Smooth muscle cell (in vitro differentiated cells): ENCODE results near the gene AKT1. TPM values are rescaled to one million over a fixed set of nuclear protein-coding genes. Genes with fewer than 3 reads are reported as not detected.

ENCODE experiments used
- DNase-seq: peaks from one replicate; lab custom pipeline; 2025; ENCODE audit not compliant: unreplicated experiment; lab: John Stamatoyannopoulos, UW
- H2AFZ ChIP-seq: fragments of 200-600 bp; sonication (generic); 2 replicates; pipeline ENCODE4 v1.6.0; 2016; ENCODE audit warnings: antibody characterized with exemption, low read depth, mild to moderate bottlenecking
- H3F3A ChIP-seq: fragments of 200-600 bp; sonication (generic); 2 replicates; pipeline ENCODE4 v1.6.0; 2017; ENCODE audit warnings: antibody characterized with exemption, low read depth
- H3K27ac ChIP-seq: fragments of 200-600 bp; sonication (generic); 2 replicates; pipeline ENCODE4 v1.5.1; 2016; ENCODE audit warnings: low read depth, mild to moderate bottlenecking
- H3K27me3 ChIP-seq: fragments of 200-600 bp; sonication (generic); 2 replicates; pipeline ENCODE4 v1.6.1; 2016; ENCODE audit warnings: low read depth, mild to moderate bottlenecking
- H3K36me3 ChIP-seq: fragments of 200-600 bp; sonication (generic); 2 replicates; pipeline ENCODE4 v1.5.1; 2016; ENCODE audit warnings: low read depth
- H3K4me1 ChIP-seq: fragments of 200-600 bp; sonication (generic); 2 replicates; pipeline ENCODE4 v1.5.1; 2016; ENCODE audit warnings: low read depth
- H3K4me2 ChIP-seq: fragments of 200-600 bp; sonication (generic); 2 replicates; pipeline ENCODE4 v1.6.0; 2016; ENCODE audit warnings: mild to moderate bottlenecking
- H3K4me3 ChIP-seq: fragments of 200-600 bp; sonication (generic); 2 replicates; pipeline ENCODE4 v1.5.1; 2016; ENCODE audit warnings: mild to moderate bottlenecking
- H3K79me2 ChIP-seq: fragments of 200-600 bp; sonication (generic); 2 replicates; pipeline ENCODE4 v1.6.0; 2016; ENCODE audit warnings: low read depth, mild to moderate bottlenecking
- H3K9ac ChIP-seq: fragments of 200-600 bp; sonication (generic); 2 replicates; pipeline ENCODE4 v1.6.0; 2016; ENCODE audit warnings: low read depth
- H3K9me3 ChIP-seq: fragments of 200-600 bp; sonication (generic); replicated peaks from 2 replicates; pipeline ENCODE4 v1.5.1; 2016; ENCODE audit warnings: low read depth
- H4K20me1 ChIP-seq: fragments of 200-600 bp; sonication (generic); 2 replicates; pipeline ENCODE4 v1.6.0; 2016; ENCODE audit warnings: low read depth
- CTCF ChIP-seq: fragments of 200-600 bp; sonication (generic); IDR thresholded peaks from 2 replicates; pipeline ENCODE4 v1.5.1; 2017; ENCODE audit warnings: borderline replicate concordance, mild to moderate bottlenecking, antibody characterized with exemption; ENCODE audit not compliant: insufficient read depth, poor library complexity, severe bottlenecking
- WGBS: methylation state at CpG from one replicate; pipeline ENCODE4 v1.1.7; 2016; ENCODE audit warnings: low lambda C conversion rate; 5-methylcytosine and 5-hydroxymethylcytosine counted together
- polyA plus RNA-seq: library from polyadenylated mRNA; unstranded; fragments of >200 nt; fragmentation: Nextera tagmentation; extraction: Ambion mirVana; gene quantifications from 2 replicates; pipeline ENCODE4 v1.2.1, GENCODE V29; 2016
- total RNA-seq: library from RNA; depleted of rRNA; stranded (reverse); fragments of >200 nt; gene quantifications from 2 replicates; pipeline ENCODE4 v1.2.3, GENCODE V29; 2014

The AKT1 gene
- total and polyA plus RNA-seq, 2 experiments from 2014 or later: 99.9 to 189 TPM

GRCh38 chr14:104788873-104789663 is 6.5 kb downstream of the AKT1 start:
- Histone ChIP-seq H3K36me3 (no peaks in the 10 kb centered on the region), H3F3A (no peaks in the 10 kb centered on the region), H2AFZ (no peak overlapping the region), H4K20me1 (peaks cover 100% of the 10 kb centered on the region), H3K4me2 (no peak overlapping the region), H3K27me3 (no peaks in the 10 kb centered on the region), H3K4me1 (peaks cover 4% of the 10 kb centered on the region), H3K9ac (no peak overlapping the region), H3K27ac (no peak overlapping the region), H3K79me2 (peaks cover 70% of the 10 kb centered on the region), H3K9me3 (no peaks in the 10 kb centered on the region), H3K4me3 (no peak overlapping the region)
- DNase-seq: no peak
- TF ChIP-seq CTCF: no peak
- 90% methylated on average over 22 of the region's 39 CpGs for WGBS

- H3K27ac ChIP-seq: no peak overlapping the region
- WGBS: 98% methylated on average over 14 of the region's 14 CpGs
- H3K9ac ChIP-seq: no peak overlapping the region
- H2AFZ ChIP-seq: no peak overlapping the region
- H3K36me3 ChIP-seq: no peaks in the 10 kb centered on the region
- peaks cover 63% of the 10 kb centered on the region for H3K79me2 ChIP-seq
- H3K4me3 ChIP-seq: no peak overlapping the region
- no peaks in the 10 kb centered on the region for H3K4me1 ChIP-seq
- no peak for DNase-seq
- no peaks in the 10 kb centered on the region for H3K27me3 ChIP-seq
- no peak overlapping the region for H3K4me2 ChIP-seq
- TF ChIP-seq CTCF: no peak
- H3K9me3 ChIP-seq: no peaks in the 10 kb centered on the region
- no peaks in the 10 kb centered on the region for H3F3A ChIP-seq
- H4K20me1 ChIP-seq: peaks cover 99% of the 10 kb centered on the region
Measured at GRCh38 chr14:104788161-104788818, 7.3 kb downstream of the AKT1 start.

GRCh38 chr14:104787736-104788135 is 7.8 kb downstream of the AKT1 start:
- H4K20me1 ChIP-seq: peaks cover 97% of the 10 kb centered on the region
- whole genome bisulfite sequencing: 94% methylated on average over 7 of the region's 7 CpGs

More at GRCh38 chr14:104787736-104788135, 7.8 kb downstream of the AKT1 start:
- Histone ChIP-seq H3K27me3 (no peaks in the 10 kb centered on the region), H3K4me3 (no peak overlapping the region), H2AFZ (no peak overlapping the region), H3K4me2 (no peak overlapping the region), H3K36me3 (no peaks in the 10 kb centered on the region), H3F3A (no peaks in the 10 kb centered on the region), H3K27ac (no peak overlapping the region), H3K9me3 (no peaks in the 10 kb centered on the region), H3K79me2 (peaks cover 57% of the 10 kb centered on the region), H3K4me1 (no peaks in the 10 kb centered on the region), H3K9ac (no peak overlapping the region)
- TF ChIP-seq CTCF: no peak
- DNase-seq: no peak
